Liver (tissue), 3 donors: ENCODE measurements around the gene ADGRB2.

Experiments
- ATF3 ChIP-seq: IDR thresholded peaks from 2 replicates; pipeline ENCODE4 v1.6.1; 2016; ENCODE audit warnings: antibody characterized with exemption
- CTCF ChIP-seq: fragments of 150-350 bp; IDR thresholded peaks from 2 replicates; pipeline ENCODE4 v1.5.1; 2017; ENCODE audit warnings: improper control_type of control experiment, low read depth, low read length; ENCODE audit not compliant: missing input control
- GABPA ChIP-seq, 2 donors: IDR thresholded peaks in 1 of 2; conservative IDR thresholded peaks in 1 of 2; 2 replicates each; pipeline ENCODE4 v1.6.1; 2016; ENCODE audit warnings: antibody characterized with exemption in 2 of 2, mild to moderate bottlenecking in 1 of 2, moderate library complexity in 1 of 2
- HNF4A ChIP-seq, 2 donors: conservative IDR thresholded peaks; 2 replicates each; pipeline ENCODE4 v1.6.1; 2016; ENCODE audit warnings: antibody characterized with exemption in 2 of 2, mild to moderate bottlenecking in 2 of 2
- HNF4G ChIP-seq: IDR thresholded peaks from 2 replicates; pipeline ENCODE4 v1.6.1; 2016; ENCODE audit warnings: antibody characterized with exemption
- JUND ChIP-seq, 2 donors: IDR thresholded peaks; 2 replicates each; pipeline ENCODE4 v1.6.1; 2016; ENCODE audit warnings: antibody characterized with exemption in 2 of 2
- RAD21 ChIP-seq, 2 donors: IDR thresholded peaks; 2 replicates each; pipeline ENCODE4 v1.6.1; 2016; ENCODE audit warnings: antibody characterized with exemption in 2 of 2, mild to moderate bottlenecking in 2 of 2
- REST ChIP-seq: IDR thresholded peaks from 2 replicates; pipeline ENCODE4 v1.6.1; 2016; ENCODE audit warnings: antibody characterized with exemption, mild to moderate bottlenecking
- SP1 ChIP-seq: IDR thresholded peaks from 2 replicates; pipeline ENCODE4 v1.6.1; 2018; ENCODE audit warnings: antibody characterized with exemption, mild to moderate bottlenecking
- TAF1 ChIP-seq: conservative IDR thresholded peaks from 2 replicates; pipeline ENCODE4 v1.6.1; 2016; ENCODE audit warnings: antibody characterized with exemption, mild to moderate bottlenecking
- donor health status: healthy.
- donor health status: healthy.

GRCh38 chr1:31791131-31791858 lies 27.2 kb upstream of the ADGRB2 start:
- TF ChIP-seq GABPA (IDR thresholded peaks at IDR 0.05 in 1 of 2, conservative IDR thresholded peaks at IDR 0.05 in 1 of 2) = no peak
- TF ChIP-seq HNF4A (conservative IDR thresholded peaks at IDR 0.05) = no peak
- no peak for TF ChIP-seq CTCF
- TF ChIP-seq REST = no peak
- no peak for TF ChIP-seq ATF3
- TF ChIP-seq TAF1 = no peak
- no peak for TF ChIP-seq SP1
- no peak for TF ChIP-seq JUND (IDR thresholded peaks at IDR 0.05)
- no peak for TF ChIP-seq RAD21 (IDR thresholded peaks at IDR 0.05)
- no peak for TF ChIP-seq HNF4G
